Adipocyte (in vitro differentiated cells): Measurements from ENCODE around the gene ART5.
"Not testable (repeated sequence)": the region's sequence is repeated elsewhere in the genome, so short reads cannot be mapped to it uniquely, and the experiment has no call there.

Experiments
- DNase-seq: peaks from one replicate; pipeline ENCODE4 v3.0.0-alpha.2; 2015; ENCODE audit warnings: low read depth
- H3K27me3 ChIP-seq: replicated peaks from 2 replicates; pipeline ENCODE4 v1.7.0; 2013; ENCODE audit warnings: mild to moderate bottlenecking, low read length, moderate library complexity; ENCODE audit not compliant: control insufficient read depth, insufficient read depth
- H3K36me3 ChIP-seq: 2 replicates; pipeline ENCODE4 v1.7.0; 2013; ENCODE audit warnings: low read length, mild to moderate bottlenecking, moderate library complexity; ENCODE audit not compliant: control insufficient read depth, insufficient read depth, severe bottlenecking
- H3K4me1 ChIP-seq: 2 replicates; pipeline ENCODE4 v1.7.0; 2013; ENCODE audit warnings: mild to moderate bottlenecking, low read length, moderate library complexity; ENCODE audit not compliant: control insufficient read depth, insufficient read depth
- H3K4me3 ChIP-seq: 2 replicates; pipeline ENCODE4 v1.7.0; 2013; ENCODE audit warnings: mild to moderate bottlenecking, low read length, moderate library complexity
- H3K9ac ChIP-seq: 2 replicates; pipeline ENCODE4 v1.7.0; 2013; ENCODE audit warnings: mild to moderate bottlenecking, low read length, moderate library complexity
- H3K9me3 ChIP-seq: 2 replicates; pipeline ENCODE4 v1.7.0; 2013; ENCODE audit warnings: mild to moderate bottlenecking, low read length, moderate library complexity; ENCODE audit not compliant: control insufficient read depth

ART5 gene

DNA sequence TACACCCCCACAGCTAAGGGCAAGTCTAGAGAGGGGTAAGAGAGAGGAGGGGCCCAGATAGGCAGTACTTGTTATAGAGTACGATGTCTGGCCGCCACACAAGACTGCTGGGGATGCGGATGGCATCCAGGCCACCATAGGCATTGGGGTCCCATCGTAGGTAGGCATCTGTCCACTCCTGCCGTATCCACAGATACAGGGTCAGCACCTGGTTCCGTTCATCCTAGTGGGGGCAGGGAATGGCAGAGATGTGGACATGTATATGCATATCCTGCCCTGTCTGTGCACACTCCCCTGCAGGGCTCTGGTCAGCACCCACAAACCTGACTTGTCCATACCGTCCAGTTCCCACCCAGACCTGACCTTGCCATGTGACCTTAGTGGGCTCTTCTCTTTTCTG is 27.3 kb upstream of the ART5 start:
- no peaks in the 10 kb centered on the region for H3K4me1 ChIP-seq
- no peak overlapping the region for H3K4me3 ChIP-seq
- DNase-seq: no peak
- no peaks in the 10 kb centered on the region for H3K9me3 ChIP-seq
- peaks cover 81% of the 10 kb centered on the region for H3K36me3 ChIP-seq
- no peak overlapping the region for H3K9ac ChIP-seq
- H3K27me3 ChIP-seq: no peaks in the 10 kb centered on the region

DNA sequence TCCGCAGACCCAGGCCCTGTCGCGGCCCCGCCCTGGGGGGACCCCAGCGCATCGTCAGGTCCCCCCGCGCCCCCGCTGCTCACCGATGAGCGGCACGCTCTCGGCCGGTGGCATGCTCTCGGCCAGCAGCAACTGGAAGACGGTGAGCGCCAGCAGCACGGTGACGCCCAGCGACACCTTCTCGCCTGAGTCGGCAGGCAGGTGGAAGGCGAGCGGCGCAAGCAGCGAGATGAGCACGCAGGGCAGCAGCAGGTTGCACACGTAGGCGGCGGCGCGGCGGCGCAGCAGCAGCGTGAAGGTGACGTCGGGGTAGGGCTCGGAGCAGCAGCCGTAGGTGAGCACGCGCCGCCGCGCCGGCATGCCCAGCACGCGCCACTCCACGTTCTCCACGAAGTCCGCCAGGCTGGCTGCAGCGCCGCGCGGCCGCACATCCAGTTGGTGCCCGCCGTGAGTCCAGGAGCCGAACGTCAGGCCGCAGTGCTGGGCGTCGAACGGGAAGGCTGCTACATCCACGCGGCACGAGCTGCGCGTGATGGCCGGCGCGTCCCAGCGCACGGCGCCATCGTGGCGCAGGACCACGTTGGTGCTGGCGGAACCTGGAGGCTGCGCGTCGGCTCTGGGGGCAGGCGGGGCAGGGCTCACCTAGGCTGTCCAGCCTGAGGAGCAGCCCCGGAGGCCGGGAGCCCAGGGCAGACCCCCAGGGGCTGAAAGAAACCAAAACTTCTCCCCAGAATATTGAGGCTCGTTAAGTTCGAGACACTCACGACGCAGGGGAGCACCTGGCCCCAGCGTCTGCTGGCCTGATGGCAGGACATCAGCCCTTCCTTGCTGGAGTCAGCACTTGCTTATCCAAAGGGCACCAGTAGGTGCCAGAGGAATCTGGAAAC is 25.6 kb upstream of the ART5 start:
- Histone ChIP-seq H3K4me1 (no peaks in the 10 kb centered on the region), H3K36me3 (peaks cover 72% of the 10 kb centered on the region), H3K9me3 (no peaks in the 10 kb centered on the region), H3K9ac (no peak overlapping the region), H3K27me3 (no peaks in the 10 kb centered on the region), H3K4me3 (no peak overlapping the region)
- DNase-seq: no peak

DNA sequence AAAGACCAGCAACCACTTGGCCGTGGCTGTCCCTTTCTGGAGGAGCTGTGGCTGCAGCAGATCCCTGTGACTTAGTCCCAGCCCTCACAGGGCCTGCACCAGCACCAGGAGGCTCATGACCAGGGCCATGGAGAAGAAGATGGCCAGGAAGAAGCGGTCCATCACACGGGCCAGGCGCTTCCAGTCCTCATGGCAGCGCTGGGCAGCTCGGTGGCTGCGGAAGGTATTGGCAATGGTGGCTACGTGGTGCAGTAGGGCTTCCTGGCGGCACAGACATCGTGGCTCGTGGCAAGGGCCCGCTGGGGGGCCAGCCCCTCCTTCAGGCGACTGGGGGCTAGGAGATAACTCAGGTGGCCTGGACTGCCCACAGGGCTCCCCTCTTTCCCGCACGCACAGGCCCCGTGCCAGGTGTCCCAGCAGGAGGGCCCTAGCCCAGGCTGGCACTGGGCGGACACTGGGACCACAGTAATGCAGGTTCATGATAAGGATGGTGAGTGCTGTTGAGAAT is 24.3 kb upstream of the ART5 start:
- H3K9me3 ChIP-seq: no peaks in the 10 kb centered on the region
- no peaks in the 10 kb centered on the region for H3K4me1 ChIP-seq
- H3K4me3 ChIP-seq: no peak overlapping the region
- H3K27me3 ChIP-seq: no peaks in the 10 kb centered on the region
- no peak overlapping the region for H3K9ac ChIP-seq
- peaks cover 59% of the 10 kb centered on the region for H3K36me3 ChIP-seq
- DNase-seq: no peak

DNA sequence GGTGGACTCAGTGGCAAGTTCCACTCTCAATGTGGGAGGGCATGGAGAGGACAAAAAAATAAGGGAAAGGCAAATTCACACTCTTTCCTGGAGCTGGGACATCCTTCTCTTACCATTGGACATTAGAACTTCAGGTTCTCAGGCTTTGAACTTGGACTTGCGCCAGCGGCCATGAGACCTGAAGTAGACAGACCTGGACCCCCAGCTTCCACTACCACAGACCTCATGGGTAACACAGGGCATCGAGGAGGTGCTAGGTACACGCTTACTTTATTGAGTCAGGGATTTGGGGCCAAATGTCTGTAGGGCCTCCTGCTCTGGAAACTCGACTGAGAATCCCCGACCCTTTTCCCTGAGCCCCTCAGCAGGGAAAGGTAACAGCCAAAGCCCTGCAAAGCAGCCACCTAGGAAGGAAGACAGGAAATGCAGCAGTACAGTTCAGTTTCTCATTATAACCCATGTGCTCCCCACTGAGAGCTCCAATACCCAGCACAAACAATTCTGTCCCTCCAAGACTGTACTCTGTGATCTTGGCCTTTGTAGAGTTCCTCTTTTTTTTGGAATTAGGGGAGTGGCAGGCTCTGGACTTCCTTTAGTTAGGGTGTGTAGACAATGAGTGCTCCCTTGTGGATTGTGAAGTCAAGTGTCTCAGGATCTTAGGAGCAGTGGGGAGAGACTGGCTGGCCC is 23.7 kb upstream of the ART5 start:
- DNase-seq: no peak
- Histone ChIP-seq H3K27me3 (no peaks in the 10 kb centered on the region), H3K36me3 (peaks cover 55% of the 10 kb centered on the region), H3K4me3 (no peak overlapping the region), H3K9me3 (no peaks in the 10 kb centered on the region), H3K9ac (no peak overlapping the region), H3K4me1 (no peaks in the 10 kb centered on the region)

DNA sequence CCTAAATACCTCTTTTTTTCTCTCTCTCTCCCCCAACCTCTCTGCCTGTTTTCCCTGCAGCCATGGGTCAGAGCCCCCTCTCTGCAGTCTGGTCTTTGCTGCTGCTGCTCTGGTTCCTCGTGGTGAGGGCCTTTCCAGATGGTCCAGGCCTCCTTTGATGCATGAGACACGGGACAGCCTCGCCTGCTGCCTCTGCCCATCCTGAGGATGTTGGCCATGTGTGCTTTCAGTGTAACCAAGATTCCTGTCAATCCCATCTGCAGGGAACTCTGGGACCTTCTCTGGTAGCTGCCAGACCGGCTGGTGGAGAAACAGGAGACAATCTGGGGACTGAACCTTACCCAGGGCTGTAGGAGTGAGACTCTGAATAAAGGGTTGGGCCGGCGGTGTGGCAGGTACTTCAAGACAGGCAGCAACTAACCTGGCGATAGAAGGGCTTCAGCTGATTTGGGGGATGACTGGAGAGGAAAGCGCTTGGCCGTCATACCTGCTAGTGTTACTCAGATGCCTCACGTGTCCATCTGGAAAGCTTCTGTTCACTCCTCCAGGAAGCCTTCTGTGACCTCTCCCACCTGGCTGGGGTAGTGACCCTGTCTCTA is 22.3 kb upstream of the ART5 start:
- no peak for DNase-seq
- H3K4me3 ChIP-seq: no peak overlapping the region
- H3K9ac ChIP-seq: no peak overlapping the region
- no peaks in the 10 kb centered on the region for H3K9me3 ChIP-seq
- H3K36me3 ChIP-seq: peaks cover 50% of the 10 kb centered on the region
- H3K27me3 ChIP-seq: no peaks in the 10 kb centered on the region
- no peaks in the 10 kb centered on the region for H3K4me1 ChIP-seq

DNA sequence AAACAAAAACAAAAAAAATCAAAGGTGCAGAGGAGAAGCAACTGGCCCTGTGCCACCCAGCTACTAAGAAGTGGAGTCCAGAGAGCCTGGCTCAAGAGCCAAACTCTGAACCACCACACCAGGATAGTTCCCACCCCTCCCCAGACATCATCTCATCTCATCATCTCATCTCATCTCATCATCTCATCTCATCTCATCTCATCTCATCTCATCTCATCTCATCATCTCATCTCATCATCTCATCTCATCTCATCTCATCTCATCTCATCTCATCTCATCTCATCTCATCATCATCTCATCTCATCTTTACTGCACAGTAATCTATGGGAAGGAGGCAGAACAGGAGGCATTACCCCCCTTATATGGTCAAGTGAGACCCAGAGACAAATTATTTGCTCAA is 21.1 kb upstream of the ART5 start:
- H3K27me3 ChIP-seq: no peaks in the 10 kb centered on the region
- no peak for DNase-seq

DNA sequence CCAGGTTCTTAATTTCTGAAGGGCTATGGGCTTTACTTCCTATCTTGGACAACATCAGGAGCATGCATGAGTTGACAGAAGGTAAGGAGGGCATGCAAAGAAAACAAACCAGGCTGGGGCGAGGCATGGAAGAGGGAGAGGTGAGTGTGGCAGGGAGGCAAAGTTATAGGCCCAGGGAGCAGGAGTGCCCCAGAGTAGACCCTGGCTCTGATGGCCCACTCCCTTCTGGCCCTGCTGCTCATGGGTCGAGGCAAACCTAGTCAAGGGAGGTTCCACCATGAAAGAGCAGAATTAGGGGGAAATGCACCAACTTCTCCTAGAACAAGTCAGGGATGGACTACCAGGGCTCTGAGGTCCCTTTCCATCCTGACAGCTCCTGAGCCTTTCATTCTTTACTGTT is 19.2 kb upstream of the ART5 start:
- Histone ChIP-seq H3K4me1 (no peaks in the 10 kb centered on the region), H3K27me3 (no peaks in the 10 kb centered on the region), H3K4me3 (no peak overlapping the region), H3K9me3 (no peaks in the 10 kb centered on the region), H3K9ac (no peak overlapping the region), H3K36me3 (peaks cover 24% of the 10 kb centered on the region)
- DNase-seq: no peak

More for the DNA sequence above, 21.1 kb upstream of the ART5 start:
- peaks cover 41% of the 10 kb centered on the region for H3K36me3 ChIP-seq
- no peak overlapping the region for H3K4me3 ChIP-seq
- H3K4me1 ChIP-seq: no peaks in the 10 kb centered on the region
- H3K9ac ChIP-seq: no peak overlapping the region
- no peaks in the 10 kb centered on the region for H3K9me3 ChIP-seq

DNA sequence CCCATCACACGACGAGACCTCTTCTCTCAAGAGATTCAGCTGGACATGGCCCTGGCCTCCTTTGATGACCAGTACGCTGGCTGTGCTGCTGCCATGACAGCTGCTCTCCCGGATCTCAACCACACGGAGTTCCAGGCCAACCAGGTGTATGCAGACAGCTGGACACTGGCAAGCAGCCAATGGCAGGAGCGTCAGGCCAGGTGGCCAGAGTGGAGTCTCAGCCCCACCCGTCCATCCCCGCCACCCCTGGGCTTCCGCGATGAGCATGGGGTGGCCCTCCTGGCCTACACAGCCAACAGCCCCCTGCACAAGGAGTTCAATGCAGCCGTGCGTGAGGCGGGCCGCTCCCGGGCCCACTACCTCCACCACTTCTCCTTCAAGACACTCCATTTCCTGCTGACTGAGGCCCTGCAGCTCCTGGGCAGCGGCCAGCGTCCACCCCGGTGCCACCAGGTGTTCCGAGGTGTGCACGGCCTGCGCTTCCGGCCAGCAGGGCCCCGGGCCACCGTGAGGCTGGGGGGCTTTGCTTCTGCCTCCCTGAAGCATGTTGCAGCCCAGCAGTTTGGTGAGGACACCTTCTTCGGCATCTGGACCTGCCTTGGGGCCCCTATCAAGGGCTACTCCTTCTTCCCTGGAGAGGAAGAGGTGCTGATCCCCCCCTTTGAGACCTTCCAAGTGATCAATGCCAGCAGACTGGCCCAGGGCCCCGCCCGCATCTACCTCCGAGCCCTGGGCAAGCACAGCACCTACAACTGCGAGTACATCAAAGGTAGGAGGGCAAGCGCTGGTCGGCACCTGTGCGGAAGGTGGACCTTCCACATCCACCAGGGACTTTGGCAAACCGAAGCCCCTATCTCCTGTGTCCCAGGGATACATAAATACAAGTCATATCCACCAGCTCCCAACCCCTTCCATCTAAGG is 18.1 kb upstream of the ART5 start:
- Histone ChIP-seq H3K4me1 (no peaks in the 10 kb centered on the region), H3K36me3 (peaks cover 13% of the 10 kb centered on the region), H3K9ac (no peak overlapping the region), H3K4me3 (no peak overlapping the region), H3K9me3 (no peaks in the 10 kb centered on the region), H3K27me3 (peaks cover 8% of the 10 kb centered on the region)
- no peak for DNase-seq

DNA sequence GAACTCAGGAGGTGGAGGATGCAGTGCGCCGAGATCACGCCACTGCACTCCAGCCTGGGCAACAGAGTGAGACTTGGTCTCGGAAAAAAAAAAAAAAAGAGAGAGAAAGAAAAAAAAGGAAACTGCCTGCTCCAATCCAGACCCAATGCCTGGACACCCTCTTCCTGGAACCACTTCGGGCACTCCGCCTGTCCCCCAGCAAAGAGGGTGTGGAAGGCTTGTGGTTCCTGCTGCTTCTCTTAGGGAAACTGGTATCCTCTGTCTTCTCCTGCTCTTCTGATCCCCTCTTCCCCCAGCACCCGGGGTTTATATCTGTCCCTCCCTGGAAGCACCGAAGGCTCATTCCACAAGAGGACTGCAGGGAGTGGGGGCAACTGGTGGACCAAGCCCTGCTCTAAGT is 16.5 kb upstream of the ART5 start:
- H3K27me3 ChIP-seq: peaks cover 11% of the 10 kb centered on the region
- no peak overlapping the region for H3K9ac ChIP-seq
- no peaks in the 10 kb centered on the region for H3K36me3 ChIP-seq
- no peak overlapping the region for H3K4me3 ChIP-seq
- no peaks in the 10 kb centered on the region for H3K9me3 ChIP-seq
- H3K4me1 ChIP-seq: no peaks in the 10 kb centered on the region
- DNase-seq: no peak

DNA sequence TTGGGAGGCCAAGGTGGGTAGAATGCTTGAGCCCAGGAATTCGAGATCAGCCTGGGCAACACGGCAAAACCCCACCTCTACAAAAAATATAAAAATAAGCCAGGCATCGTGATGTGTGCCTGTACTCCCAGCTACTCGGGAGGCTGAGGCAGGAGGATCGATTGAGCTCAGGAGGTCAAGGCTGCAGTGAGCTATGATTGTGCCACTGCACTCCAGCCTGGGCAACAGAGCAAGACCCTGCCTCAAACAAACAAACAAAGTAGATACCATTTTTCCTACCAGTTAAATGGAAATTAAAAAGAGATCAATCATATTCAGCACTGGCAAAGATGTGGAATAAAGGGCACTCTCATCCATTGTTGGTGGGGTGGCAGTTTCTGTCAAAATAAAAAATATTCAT is 15.5 kb upstream of the ART5 start:
- not testable (repeated sequence) for H3K36me3 ChIP-seq, H3K4me3 ChIP-seq, H3K4me1 ChIP-seq, DNase-seq, H3K9ac ChIP-seq, H3K9me3 ChIP-seq
- peaks cover 11% of the 10 kb centered on the region for H3K27me3 ChIP-seq
